Liver (tissue), 3 donors: ENCODE results near the gene VPS52.

Experiments
- CTCF ChIP-seq: fragments of 150-350 bp; IDR thresholded peaks from 2 replicates; pipeline ENCODE4 v1.5.1; 2017; ENCODE audit warnings: improper control_type of control experiment, low read depth, low read length; ENCODE audit not compliant: missing input control
- EGR1 ChIP-seq, 2 donors: IDR thresholded peaks; 2 replicates each; pipeline ENCODE4 v1.6.1; 2016 to 2018; ENCODE audit warnings: antibody characterized with exemption in 2 of 2, low read depth in 2 of 2
- RAD21 ChIP-seq, 2 donors: IDR thresholded peaks; 2 replicates each; pipeline ENCODE4 v1.6.1; 2016; ENCODE audit warnings: antibody characterized with exemption in 2 of 2, mild to moderate bottlenecking in 2 of 2
- donor health status: healthy.
- donor health status: healthy.

GRCh38 chr6:33206864-33207551, 64.7 kb downstream of the VPS52 start:
- TF ChIP-seq CTCF: no peak
- TF ChIP-seq EGR1 (IDR thresholded peaks at IDR 0.05; ENCODE audit: low read depth in 2 of 2): no peak
- no peak for TF ChIP-seq RAD21 (IDR thresholded peaks at IDR 0.05)
